Fibroblast of lung (primary cell): ENCODE results near the gene PIM3. TPM values are rescaled to one million over a fixed set of nuclear protein-coding genes. Genes with fewer than 3 reads are reported as not detected.

ENCODE experiments used
- DNase-seq, 2 donors: peaks; one replicate each; pipeline versions ENCODE4 v3.0.0 to v3.0.0-alpha.2; 2010; ENCODE audit warnings: low read depth in 2 of 2
- H2AFZ ChIP-seq: 2 replicates; pipeline ENCODE4 v1.5.1; 2012; ENCODE audit warnings: low read length, control low read depth, inconsistent platforms
- H3K27ac ChIP-seq: 2 replicates; pipeline ENCODE4 v1.5.1; 2011; ENCODE audit warnings: low read length, control low read depth; ENCODE audit not compliant: insufficient read depth
- H3K27me3 ChIP-seq: 2 replicates; pipeline ENCODE4 v1.5.1; 2011; ENCODE audit warnings: mild to moderate bottlenecking, low read length; ENCODE audit not compliant: control insufficient read depth, insufficient read depth
- H3K36me3 ChIP-seq: 2 replicates; pipeline ENCODE4 v1.5.1; 2011; ENCODE audit warnings: low read length; ENCODE audit not compliant: control insufficient read depth, insufficient read depth
- H3K4me1 ChIP-seq: 2 replicates; pipeline ENCODE4 v1.5.1; 2011; ENCODE audit warnings: low read length; ENCODE audit not compliant: control insufficient read depth, insufficient read depth; ENCODE audit errors: extremely low read depth
- H3K4me2 ChIP-seq: 2 replicates; pipeline ENCODE4 v1.5.1; 2011; ENCODE audit warnings: low read length, control low read depth; ENCODE audit not compliant: insufficient read depth; ENCODE audit errors: extremely low read depth
- H3K4me3 ChIP-seq, 4 experiments: fragments of 200-600 bp in 1 of 4; sonication (generic) in 1 of 4; replicated peaks in 1 of 4; 2 replicates each; pipeline ENCODE4 v1.5.1; 2011 to 2016; ENCODE audit warnings: low read length in 4 of 4, low read depth in 3 of 4, mild to moderate bottlenecking in 3 of 4, control low read depth in 2 of 4, inconsistent platforms in 1 of 4, mixed read lengths in 1 of 4; ENCODE audit not compliant: insufficient read depth in 1 of 4; ENCODE audit errors: control extremely low read depth in 1 of 4
- H3K79me2 ChIP-seq: 2 replicates; pipeline ENCODE4 v1.5.1; 2012; ENCODE audit warnings: mild to moderate bottlenecking, low read length, inconsistent platforms; ENCODE audit not compliant: control insufficient read depth, insufficient read depth
- H3K9ac ChIP-seq: 2 replicates; pipeline ENCODE4 v1.5.1; 2011; ENCODE audit warnings: mild to moderate bottlenecking, low read length, control low read depth; ENCODE audit not compliant: insufficient read depth
- H3K9me3 ChIP-seq: 2 replicates; pipeline ENCODE4 v1.5.1; 2012; ENCODE audit warnings: low read depth, low read length; ENCODE audit not compliant: control insufficient read depth, insufficient read depth
- H4K20me1 ChIP-seq: 2 replicates; pipeline ENCODE4 v1.5.1; 2011; ENCODE audit warnings: low read length; ENCODE audit not compliant: control insufficient read depth, insufficient read depth; ENCODE audit errors: extremely low read depth
- EZH2 ChIP-seq: IDR thresholded peaks from 2 replicates; pipeline ENCODE4 v1.5.1; 2012; ENCODE audit warnings: low read length, control low read depth, mild to moderate bottlenecking; ENCODE audit errors: missing control alignments
- polyA plus RNA-seq, 2 donors: library from polyadenylated mRNA; depleted of rRNA in 1 of 2; stranded (reverse) in 1 of 2; unstranded in 1 of 2; fragments of >200 nt; gene quantifications; 2 replicates each; pipeline ENCODE4 v1.2.1, GENCODE V29; 2011 to 2012; ENCODE audit warnings: missing spikeins in 1 of 2
- total RNA-seq: library from RNA; depleted of rRNA; stranded (reverse); fragments of >200 nt; gene quantifications from 2 replicates; pipeline ENCODE4 v1.2.1, GENCODE V29; 2014
- TF ChIP-seq, protein P1 (sequence below), 2 donors: IDR thresholded peaks in 1 of 2; conservative IDR thresholded peaks in 1 of 2; 1 replicate in 1 of 2; 2 replicates in 1 of 2; pipeline ENCODE4 v1.5.1; 2011 to 2012; ENCODE audit warnings: low read length in 2 of 2, control low read depth in 1 of 2, inconsistent platforms in 1 of 2, low read depth in 1 of 2, mild to moderate bottlenecking in 1 of 2

PIM3 gene
- total and polyA plus RNA-seq, 2 donors (not counting 1 experiment from before 2014, with no cell fraction given): 6.8 to 47.7 TPM

DNA sequence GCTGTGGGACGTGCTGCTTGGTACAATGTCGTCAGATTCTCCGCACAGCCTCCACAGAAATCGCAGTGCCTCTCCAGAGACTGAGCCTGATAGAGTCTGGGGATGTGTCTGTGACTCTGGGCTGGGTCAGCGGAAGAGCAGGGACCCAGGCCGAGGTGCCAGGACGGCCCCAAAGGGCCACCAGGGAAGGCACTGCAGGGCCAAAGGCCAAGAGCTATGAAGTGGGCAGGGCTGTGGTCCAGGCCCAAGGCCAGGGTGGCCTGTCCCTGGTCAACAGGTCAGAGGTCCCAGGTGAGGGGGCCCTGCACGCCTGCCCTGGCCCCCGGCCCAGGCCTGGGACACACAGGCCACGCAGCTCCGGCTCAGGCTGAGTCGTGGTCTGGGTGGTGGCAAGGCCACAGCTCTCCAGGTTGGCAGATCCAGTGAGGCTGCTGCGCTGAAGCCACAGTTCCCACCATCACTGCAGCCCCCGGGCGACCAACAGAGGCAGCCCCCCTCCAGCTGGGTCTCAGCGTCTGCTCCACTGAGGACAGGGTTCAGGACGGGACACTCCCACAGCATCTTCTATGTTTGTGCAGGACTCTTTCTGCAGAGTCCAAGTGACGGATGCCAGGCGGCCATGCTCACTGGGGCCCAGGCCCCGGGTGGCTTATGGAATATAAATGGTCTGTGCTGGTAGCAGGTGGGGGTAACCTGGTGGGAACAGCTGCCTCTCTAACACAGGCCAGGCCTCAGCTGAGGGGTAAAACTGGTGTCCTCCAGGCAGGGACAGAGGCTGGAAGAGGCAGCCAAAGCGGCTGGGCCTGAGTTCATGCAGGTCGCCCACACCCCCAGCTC is 4.8 kb upstream of the PIM3 start:
- Histone ChIP-seq H3K4me2 (no peak overlapping the region), H3K9me3 (no peaks in the 10 kb centered on the region), H3K4me1 (peaks cover 19% of the 10 kb centered on the region), H3K27me3 (no peaks in the 10 kb centered on the region), H3K27ac (no peak overlapping the region), H3K36me3 (no peaks in the 10 kb centered on the region), H3K9ac (no peak overlapping the region), H3K4me3 (no peak overlapping the region), H3K79me2 (peaks cover 1% of the 10 kb centered on the region), H4K20me1 (no peaks in the 10 kb centered on the region), H2AFZ (no peak overlapping the region)
- no peak for TF ChIP-seq EZH2
- TF ChIP-seq, protein P1, sequence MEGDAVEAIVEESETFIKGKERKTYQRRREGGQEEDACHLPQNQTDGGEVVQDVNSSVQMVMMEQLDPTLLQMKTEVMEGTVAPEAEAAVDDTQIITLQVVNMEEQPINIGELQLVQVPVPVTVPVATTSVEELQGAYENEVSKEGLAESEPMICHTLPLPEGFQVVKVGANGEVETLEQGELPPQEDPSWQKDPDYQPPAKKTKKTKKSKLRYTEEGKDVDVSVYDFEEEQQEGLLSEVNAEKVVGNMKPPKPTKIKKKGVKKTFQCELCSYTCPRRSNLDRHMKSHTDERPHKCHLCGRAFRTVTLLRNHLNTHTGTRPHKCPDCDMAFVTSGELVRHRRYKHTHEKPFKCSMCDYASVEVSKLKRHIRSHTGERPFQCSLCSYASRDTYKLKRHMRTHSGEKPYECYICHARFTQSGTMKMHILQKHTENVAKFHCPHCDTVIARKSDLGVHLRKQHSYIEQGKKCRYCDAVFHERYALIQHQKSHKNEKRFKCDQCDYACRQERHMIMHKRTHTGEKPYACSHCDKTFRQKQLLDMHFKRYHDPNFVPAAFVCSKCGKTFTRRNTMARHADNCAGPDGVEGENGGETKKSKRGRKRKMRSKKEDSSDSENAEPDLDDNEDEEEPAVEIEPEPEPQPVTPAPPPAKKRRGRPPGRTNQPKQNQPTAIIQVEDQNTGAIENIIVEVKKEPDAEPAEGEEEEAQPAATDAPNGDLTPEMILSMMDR (conservative IDR thresholded peaks at IDR 0.05 in 1 of 2, IDR thresholded peaks at IDR 0.05 in 1 of 2; ENCODE audit: low read depth in 1 of 2, low read length in 2 of 2): no peak
- no peak for DNase-seq

DNA sequence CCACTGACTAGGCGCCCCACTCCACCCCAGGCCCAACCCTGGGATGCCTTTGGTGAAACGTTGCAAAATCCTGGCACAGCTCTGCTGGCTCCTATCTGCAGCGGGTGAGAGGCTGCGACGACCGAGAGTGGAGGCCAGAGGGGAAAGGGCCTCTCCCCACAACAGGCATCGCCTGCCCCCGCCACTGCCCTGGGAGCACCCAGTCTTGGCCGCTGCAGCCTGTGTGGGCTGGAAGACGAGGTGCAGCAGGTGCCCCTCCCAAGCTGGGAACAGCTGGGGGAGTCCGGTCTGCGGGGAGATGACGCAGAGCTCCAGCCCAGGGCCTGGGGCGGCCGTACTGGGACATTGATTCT is 4.2 kb upstream of the PIM3 start:
- no peak overlapping the region for H2AFZ ChIP-seq
- H3K4me2 ChIP-seq: no peak overlapping the region
- no peaks in the 10 kb centered on the region for H3K9me3 ChIP-seq
- peaks cover 19% of the 10 kb centered on the region for H3K4me1 ChIP-seq
- H3K79me2 ChIP-seq: peaks cover 7% of the 10 kb centered on the region
- no peak overlapping the region for H3K4me3 ChIP-seq
- DNase-seq: no peak
- H3K36me3 ChIP-seq: no peaks in the 10 kb centered on the region
- no peak overlapping the region for H3K27ac ChIP-seq
- no peaks in the 10 kb centered on the region for H4K20me1 ChIP-seq
- no peak for TF ChIP-seq EZH2
- TF ChIP-seq, protein P1 (conservative IDR thresholded peaks at IDR 0.05 in 1 of 2, IDR thresholded peaks at IDR 0.05 in 1 of 2; ENCODE audit: low read depth in 1 of 2, low read length in 2 of 2): no peak
- no peaks in the 10 kb centered on the region for H3K27me3 ChIP-seq
- no peak overlapping the region for H3K9ac ChIP-seq

DNA sequence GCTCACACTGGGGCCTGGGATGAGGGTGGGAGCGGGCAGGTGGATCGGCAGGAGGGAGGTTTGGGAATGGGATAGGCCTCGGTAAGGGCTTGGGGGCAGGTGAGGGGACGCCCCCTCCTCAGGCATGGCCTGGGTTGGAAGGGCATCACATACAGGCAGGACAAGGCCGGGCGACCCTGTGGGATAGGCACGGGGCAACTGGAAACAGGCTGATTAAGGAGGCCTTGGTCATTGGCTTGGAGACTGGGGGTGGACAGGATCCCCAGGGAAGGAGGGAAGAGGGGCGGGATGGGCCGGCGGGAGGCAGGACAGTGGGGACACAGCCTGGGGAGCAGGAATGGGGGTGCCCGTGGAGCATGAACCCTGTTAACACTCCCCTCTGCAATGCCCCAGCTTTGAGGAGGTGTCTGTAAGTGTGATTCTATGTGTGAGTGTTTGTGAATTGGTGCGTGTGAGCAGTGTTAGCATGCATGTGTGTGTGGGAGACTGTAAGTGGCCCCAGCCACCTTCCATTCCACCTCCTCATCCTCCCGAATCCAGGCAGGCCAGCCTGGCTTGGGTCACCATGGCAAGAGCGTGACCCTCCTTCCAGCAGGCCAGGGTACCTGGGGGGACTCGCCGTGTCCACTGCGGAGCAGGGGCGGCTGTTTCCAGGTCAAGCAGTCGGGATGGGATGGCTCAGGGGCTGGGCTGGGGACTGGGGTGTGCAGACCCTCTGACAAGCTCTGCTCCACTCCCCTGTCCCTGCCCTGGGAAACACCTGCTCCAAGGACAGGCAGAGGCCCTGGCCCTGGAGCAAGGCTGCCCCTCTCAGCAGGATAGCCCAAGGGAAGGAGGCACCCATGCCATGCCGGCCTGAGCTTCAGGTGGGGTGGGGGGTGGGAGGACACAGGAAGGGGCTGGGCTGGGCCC is 3.4 kb upstream of the PIM3 start:
- Histone ChIP-seq H4K20me1 (no peaks in the 10 kb centered on the region), H3K4me2 (no peak overlapping the region), H3K9ac (no peak overlapping the region), H3K36me3 (peaks cover 5% of the 10 kb centered on the region), H3K9me3 (no peaks in the 10 kb centered on the region), H2AFZ (no peak overlapping the region), H3K27ac (no peak overlapping the region), H3K79me2 (peaks cover 13% of the 10 kb centered on the region), H3K27me3 (no peaks in the 10 kb centered on the region), H3K4me3 (no peak overlapping the region), H3K4me1 (peaks cover 11% of the 10 kb centered on the region)
- no peak for DNase-seq
- TF ChIP-seq, protein P1 (conservative IDR thresholded peaks at IDR 0.05 in 1 of 2, IDR thresholded peaks at IDR 0.05 in 1 of 2; ENCODE audit: low read depth in 1 of 2, low read length in 2 of 2): no peak
- no peak for TF ChIP-seq EZH2
